ENCODE results near the gene THY1.

The THY1 gene

DNA sequence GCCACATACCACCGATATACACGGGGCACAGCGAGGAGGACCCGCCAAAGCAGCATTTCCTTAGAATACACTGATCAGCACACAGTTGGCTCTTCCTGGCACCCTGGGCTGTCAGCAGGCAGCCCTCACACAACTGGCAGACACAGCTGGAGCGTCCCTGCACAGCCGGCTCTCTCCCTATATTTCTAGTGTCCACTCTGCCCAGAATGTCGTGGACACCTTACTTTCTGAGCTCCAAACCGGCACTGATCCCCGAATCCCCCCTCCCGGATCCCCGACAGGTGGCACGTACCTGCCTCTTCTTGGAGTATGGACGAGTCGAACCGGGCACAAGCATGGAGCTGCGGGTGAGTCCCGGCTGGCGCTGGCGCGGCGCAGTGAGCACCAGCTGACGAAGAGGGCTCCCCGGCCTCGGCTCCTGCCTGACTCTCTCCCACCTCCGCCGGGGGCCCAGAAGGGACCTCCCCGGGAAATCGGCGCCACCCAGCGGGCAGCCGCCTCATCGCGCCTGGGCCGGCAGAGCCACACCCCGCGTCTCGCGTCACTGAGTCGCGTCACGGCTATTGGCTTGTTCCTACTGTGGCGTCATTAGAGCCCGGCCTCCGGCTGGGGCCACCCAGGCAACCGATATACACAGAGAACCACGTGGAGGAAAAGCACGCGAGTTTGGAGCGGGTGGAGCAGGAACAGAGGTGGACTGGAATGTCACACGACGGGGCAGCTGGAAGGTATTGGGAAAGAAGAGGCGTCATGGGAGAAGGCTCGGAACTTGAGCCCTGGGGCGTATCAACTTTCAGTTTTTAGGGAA lies 41.6 kb downstream of the THY1 start, which contains the start of gene USP2:
Gene USP2, minus strand, starts transcription at position 510 of the 808 bp plus-strand sequence. CDS start 8,210 bp downstream, outside the sequence.
- peak; percentile 83 for DNase-seq (ENCODE audit: low spot score)

DNA sequence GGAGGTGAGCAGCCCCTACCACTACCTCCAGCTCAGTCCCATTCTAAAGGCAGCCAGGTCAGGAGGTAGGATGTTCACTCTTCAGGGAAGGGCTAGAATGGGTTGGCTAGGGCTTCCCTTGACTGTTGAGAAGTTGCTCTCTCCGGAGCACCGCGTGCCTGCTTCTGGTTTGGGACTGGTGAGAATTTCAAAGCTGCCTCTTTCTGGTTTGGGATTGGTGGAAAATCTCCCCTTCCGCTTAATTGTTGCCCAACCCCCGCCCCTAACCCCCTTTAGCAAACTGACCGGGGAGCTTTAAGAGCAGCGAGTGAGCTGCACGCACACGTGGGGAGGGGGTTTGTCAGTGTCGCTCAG lies 42.2 kb downstream of the THY1 start:
- DNase-seq (ENCODE audit: low spot score): no peak

DNA sequence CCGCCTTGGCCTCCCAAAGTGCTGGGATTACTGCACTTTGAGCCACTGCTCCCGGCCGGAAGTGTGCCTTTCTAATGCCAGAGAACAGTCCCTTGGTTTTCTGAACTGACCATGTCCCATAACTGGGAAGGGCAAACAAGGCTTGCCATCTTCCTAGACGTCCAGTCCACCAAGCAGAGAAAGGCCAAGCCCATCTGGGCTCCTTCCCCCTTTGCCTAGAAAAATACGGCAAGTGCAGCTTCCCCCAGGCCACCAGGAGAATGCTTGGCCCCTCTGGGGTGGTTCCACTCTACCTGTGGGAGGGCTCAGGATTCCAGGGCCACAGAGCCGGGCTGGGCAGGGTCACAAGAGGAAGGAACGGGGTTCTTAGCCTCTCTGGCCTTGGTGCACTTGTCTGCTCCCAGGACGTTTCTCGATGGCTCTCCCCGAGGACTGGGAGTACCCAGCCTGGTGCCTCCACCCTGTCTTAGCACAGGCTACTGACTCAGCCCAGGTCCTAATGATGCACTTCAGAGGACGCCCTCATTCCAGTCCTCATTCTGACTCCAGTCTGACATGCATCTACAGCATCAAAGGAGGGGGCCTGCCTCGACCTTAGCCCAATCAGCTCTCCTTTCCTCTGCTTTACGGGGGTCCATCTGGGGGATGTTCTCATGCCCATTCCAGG lies 42.7 kb downstream of the THY1 start:
- no peak for DNase-seq (ENCODE audit: low spot score)

DNA sequence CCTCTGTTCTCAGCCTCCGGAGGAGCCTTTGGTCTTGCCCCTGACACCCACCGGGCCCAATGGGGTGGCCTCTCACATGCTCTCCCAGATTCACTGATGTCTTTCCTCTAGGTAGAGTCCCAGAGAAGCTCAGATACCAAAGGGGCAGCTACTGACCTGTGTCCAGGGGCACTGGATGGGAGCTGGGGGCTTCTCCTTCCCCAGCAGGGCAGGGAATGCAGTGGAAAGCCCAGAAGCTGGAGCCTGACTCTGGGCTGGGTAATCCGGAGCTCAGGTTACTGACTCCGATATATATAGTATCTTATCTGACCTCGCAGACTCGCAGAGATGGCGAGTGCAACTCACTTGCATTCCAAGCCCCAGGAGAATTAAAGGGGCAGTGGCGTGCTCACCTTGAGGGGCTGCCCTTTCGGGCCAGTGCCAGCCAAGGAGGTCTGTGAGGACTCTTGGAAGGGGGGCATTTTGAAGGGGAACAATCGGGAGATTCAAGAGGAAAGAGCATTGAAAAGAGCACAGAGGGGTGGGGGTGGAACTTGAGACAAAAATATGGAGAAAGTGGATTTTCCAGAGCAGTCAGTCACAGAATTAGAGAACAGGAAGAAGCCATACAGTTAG lies 44.0 kb downstream of the THY1 start:
- no peak for DNase-seq (ENCODE audit: low spot score)

DNA sequence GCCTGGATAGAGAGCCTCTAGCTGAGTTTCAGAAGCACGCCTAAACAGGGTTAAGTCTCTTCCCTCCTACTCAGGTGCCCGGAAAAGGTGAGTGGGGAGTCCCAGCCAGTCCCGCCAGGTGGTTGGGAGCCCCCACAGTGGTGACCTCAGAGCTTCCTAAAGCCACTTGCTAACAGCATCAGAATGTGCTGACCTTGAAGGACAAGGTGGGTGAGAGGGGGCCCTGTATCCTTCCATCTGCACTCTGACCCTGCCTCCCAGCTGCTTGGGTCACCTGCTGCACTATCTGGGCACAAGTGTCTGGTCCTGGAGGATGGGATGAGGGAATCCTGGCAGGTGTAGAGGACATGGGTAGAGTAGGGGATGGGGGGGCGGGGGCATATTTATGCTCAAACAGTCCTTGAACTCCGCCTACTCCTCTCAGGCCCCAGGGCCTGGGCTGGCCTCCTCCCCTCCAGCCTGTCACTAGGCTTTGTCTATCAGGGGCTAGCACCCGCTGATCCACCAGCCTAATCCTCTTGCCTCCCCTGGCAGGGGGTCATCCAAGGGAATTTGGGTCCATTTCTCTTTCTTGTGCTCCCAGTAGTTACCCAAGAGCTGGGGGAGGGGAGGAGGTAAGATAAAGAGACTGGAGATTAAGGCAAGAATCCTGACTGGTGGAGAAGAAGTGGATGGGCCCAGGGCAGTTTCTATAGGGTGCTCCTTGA lies 44.9 kb downstream of the THY1 start:
- no peak for DNase-seq (ENCODE audit: low spot score)

DNA sequence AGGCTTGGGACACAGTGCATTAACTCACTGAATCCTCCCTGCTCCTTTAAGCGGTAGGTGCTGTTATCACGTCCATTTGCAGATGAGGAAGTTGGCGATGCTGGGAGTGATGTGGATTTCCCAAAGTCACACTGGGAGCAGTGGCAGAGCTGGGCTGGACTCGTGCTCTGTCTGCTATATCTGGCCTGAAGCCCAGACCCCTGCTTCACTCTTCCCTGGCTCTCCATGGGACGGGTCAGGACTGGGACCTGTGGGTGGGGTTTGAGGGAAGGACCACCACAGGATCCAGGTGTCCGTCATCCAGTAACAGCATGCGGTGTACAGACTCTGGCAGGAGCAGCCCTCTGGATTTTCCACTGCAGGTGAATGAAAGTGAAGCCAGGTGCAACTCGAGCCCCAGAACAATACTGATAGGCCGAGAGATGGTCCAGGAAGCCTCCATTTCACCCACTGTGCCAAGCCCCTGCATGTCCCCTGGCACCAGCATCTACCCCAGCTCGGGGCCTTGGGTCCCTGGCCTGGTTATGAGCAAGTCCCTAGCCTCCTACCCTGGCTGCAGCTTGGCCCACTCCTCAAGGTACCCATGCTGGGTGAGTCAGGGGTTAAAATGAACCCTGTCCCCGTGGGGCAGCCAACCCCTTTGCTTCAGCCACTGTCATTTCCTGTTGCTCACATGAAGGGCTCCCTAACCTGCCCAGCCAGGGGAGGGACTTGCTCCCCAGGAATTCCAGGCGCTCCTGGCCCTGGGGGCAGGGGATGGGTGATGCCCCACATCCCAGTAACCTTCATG lies 45.7 kb downstream of the THY1 start:
- DNase-seq (ENCODE audit: low spot score): no peak

DNA sequence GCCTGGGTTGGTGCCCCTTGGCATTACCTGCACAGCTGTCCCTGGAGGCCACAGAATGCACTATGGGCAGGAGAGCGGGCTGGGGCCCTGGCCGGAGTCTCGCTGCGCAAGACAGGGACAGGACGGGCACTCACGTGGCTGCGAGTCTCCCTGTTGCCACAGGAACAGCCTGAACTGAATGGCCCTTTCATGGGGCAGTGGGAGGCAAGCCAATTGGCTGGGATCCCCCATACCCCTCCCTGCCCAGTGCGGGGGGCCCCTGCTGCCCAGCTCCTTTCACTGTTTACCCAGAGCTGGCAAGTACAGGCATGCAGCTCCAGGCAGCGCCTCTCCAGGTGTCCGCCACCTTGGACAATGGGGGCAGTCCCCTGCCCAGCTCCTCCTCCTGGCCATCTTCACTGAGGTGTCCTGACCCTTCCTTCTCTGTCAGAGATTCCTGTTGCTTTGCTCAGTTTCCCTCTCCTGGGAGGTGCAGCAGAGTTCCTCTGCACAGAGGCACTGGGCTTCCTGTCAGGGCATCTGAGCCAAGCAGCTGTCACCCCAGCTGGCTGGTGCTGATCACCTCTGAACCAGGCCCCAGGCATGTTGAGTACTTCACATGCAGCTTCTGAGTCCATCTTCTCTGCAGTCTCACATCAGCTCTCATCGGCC lies 46.6 kb downstream of the THY1 start:
- DNase-seq (ENCODE audit: low spot score): no peak

DNA sequence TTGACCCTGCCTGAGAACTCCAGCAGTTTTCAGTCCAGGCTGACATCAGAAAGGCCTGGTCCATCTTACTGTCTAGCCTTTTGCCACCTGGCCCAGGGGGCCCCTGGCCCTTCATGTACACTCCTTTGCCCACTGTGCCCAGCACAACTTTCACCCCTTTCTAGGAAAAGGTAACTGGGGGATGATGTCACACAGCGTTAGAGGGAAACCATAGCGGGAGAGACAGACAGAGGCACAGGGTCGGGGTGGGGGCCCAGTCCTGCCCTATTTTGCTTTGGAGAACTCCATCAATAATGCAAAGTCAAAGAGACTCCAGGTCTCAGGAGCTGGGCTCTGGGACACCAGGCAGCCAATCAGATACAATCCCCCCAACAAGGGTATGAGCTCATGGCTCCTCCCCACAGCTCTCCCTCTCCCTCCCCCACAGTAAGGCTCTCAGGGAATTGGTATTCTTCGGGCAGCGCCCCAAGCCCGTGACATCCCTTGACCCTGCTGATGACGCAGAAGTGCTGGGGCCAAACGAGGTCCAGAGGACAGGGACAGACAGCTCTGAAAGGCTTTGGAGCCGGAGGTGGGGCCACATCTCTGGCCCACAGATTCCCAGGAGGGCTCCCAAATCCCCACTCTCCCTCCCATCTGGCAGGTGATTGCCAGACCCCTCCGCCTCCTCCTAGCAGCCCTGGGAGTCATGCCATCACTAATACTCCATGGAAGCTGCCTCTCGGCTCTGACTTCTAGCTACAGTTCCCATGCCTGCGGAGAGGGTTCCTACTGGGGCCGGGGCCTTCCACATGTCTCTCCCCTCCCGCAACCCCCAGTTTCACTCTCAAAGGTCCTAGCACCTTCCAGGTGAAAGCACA lies 47.4 kb downstream of the THY1 start:
- DNase-seq (ENCODE audit: low spot score): no peak

DNA sequence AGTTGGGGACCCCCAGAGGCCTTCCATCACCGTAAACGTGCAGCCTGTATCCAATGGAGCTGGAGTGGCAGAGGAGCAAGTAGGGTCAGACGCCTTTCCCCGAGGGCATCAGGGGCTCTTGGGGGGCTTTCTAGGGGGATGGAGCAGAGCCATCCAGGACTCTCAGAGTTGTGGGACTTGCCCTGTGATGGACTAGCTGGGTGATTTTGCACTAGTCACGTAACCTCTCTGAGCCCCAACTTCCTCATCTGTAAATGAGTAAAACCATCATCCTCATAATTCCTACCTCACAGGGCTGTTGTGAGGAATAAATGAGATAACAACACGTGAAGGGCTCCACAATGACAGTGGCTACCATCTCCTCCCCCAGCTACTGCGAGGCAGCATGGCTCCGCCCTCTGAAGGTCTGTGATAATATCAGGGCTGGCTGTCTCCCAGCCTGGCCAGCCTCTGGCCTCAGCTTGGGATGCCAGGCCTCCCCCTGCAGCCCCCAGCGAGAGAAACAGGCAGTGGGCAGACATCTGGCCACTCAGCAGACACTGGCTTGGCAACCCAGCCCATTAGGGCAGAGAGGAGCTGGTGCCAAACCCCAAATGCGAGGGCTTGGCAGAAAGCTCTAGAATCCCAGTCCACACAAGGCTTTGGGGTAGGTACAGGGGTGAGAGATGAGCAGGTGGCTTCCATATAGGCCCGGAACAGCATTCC lies 48.2 kb downstream of the THY1 start:
- no peak for DNase-seq (ENCODE audit: low spot score)

DNA sequence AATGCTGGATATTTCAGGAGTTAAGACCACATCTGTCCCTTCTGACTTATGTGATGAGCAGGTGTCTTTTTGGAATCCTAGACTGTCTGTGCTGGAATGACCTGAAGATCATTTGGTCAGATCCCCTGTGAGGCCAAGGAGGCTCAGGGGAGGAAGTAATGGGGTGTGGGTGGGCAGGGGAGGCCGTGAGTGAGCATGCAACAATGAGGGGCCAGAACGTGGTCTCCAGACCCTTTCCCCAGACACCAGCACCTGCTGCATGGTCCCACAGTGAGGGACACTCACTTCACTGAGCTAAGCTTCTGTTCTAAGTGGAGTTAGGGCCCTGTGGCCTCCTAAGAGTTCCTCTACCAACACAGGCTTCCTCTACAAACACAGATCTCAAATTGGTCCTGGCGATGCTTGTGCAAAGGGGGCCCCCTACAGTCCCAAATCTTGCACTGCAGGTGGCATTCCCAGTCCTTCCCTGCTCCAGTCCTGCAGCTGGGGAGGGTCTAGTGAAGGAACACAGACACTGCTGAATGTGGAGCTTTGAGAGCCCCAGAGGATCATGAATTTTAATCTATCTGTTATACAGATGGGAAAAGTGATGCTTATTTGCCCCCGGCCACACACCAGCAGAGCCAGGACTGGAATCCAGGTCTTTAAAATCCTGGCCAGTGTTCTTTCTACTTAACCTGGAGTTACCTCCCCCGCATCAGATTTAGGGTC lies 48.9 kb downstream of the THY1 start:
- DNase-seq (ENCODE audit: low spot score): peak; percentile 47

DNA sequence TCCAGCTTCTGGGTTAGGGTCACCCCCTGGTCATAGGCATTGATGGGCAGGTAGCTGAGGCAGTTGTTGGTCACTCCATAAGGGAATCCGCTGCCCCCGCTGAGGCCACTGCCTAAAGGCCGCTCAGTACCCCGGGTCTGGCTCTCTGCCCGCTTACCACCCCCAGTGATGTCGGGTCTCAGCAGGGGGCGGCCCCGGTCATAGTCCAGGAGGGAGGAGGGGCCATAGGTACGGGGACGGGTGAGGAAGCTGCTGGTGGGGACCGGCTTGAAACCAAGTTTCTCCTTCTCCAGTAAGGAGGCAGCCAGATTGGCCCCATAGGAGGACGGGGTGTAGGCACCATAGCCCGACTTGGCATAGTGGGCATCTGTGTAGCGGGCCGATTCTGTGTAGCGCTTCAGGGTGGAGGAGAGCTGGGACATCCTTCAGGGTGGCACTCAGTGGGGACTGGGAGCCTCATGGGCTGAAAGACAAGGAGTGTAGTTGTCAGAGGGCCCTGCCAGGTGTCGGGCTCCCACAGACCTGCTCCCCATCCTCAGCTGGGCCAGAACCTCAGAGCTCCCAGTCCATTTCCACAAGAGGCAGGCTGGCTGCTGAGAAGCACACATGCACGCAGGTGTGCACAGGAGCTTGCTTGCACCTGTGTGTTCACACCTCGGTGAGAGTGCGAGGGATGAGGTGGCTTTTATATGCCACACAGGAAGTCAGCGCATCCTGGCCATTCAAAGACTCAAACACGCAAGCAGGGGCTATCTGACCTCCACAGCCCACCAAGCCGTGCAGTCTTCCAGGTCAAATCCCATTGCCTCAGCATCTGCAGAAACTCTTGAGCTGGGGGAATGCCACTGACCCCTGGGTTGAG lies 49.7 kb downstream of the THY1 start:
- DNase-seq (ENCODE audit: low spot score): no peak

DNA sequence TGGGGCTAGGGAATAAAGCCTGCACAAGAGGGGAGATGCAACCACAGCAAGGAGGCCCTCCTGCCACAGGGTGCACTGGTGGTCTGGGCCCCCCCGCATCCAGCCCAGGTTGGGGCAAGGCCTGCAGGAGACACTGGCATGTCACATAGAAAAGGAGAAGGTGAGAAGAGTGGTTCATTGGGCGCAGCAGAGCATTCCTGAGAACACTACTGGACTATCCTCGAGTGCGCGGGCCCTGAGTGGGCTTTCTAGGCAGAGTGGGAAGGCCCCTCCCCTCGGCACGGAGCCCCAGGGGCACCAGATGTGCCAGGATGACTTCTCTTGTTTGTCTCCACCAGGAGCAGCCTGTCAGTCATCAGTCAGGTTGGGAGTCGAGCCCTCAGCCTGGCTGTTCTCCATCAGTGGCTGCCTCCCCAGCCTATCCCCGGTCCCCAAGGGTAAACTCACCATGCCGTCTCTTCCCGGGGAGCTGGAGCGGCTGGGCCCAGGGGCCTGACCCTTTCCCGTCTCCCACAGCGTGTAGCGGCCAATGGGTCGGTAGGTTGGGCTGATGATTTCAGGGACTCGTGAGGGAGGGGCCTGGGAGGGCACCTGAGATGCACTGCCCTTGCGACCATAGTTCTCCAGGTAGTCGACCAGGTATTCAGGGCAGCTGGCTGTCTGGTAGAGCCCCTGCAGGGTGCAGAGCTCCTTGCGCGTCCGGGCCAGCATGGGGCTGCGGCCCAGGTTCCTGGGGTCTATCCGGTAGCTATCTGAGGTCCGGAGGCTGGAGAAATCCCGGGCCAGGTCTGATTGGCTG lies 50.5 kb downstream of the THY1 start:
- no peak for DNase-seq (ENCODE audit: low spot score)

DNA sequence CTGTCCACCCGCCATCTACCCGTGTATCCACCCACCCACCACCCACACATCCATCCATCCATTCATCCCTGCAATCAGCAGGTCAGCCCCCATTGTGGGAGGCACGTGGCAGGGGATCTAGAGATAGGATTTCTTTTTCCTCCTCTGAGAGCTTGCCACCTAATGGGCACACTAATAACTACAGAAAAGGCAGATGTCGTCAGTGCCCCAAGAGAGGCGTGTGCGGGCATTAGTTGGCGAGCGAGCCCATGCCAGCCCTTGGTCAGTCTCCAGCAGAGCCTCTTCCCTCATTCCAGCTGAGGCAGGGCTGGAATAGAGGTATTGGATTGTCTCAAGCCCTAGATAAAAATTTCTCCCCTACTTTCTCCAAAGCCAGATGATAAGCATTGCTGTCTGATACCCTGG lies 51.2 kb downstream of the THY1 start:
- DNase-seq (ENCODE audit: low spot score): no peak

DNA sequence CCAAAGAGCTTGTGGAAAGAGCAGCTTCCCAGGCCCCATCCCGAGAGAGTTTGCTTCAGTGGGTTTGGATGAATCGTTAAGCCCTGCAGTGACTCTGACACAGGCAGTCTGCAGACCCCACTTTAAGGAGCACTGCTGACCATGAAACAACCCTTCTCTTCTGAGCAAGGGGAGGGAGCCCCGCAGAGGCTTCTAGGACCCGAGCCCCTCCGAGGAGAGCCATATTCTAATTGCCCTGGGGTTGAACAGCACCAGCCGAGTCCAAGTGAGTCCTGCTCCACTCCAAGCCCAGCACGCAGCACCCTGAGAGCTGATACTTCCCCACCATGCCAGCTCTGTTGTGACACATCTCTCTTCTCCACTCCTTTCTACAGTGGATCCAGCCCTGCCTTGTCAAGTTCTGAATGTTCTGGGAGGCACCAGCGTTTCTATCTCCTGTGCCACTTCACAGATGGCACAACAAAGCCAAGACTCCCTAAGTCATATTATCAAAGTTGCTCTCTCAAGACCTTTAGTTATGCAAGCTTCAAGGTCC lies 51.8 kb downstream of the THY1 start:
- no peak for DNase-seq (ENCODE audit: low spot score)

DNA sequence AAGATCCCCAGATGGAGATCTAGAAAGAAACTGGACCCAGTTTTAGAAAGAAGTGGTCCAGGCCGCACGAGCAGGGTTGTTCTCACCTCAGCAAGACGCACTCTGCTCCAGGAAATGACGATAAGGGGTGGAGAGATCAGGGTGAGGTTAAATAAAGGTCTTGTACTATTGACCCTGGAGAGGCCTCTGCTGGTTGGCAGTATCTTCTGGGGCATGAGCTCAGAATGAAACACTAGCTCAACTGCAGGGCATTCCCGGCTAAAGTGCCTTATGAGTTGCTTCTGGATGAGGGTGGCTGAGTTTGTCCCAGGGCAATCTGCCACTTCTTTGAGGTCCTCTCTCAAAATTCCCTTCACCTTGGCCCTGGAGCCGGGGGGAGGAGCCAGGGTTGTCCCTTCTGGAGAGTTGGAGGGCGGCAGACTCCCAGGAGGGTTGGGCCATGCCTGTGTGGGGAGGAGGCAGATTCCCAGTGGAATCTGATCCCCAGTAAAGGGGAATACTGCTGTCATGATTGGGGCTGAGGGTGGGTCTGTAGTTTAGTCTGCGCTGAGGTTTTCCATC lies 52.4 kb downstream of the THY1 start:
- DNase-seq (ENCODE audit: low spot score): no peak

DNA sequence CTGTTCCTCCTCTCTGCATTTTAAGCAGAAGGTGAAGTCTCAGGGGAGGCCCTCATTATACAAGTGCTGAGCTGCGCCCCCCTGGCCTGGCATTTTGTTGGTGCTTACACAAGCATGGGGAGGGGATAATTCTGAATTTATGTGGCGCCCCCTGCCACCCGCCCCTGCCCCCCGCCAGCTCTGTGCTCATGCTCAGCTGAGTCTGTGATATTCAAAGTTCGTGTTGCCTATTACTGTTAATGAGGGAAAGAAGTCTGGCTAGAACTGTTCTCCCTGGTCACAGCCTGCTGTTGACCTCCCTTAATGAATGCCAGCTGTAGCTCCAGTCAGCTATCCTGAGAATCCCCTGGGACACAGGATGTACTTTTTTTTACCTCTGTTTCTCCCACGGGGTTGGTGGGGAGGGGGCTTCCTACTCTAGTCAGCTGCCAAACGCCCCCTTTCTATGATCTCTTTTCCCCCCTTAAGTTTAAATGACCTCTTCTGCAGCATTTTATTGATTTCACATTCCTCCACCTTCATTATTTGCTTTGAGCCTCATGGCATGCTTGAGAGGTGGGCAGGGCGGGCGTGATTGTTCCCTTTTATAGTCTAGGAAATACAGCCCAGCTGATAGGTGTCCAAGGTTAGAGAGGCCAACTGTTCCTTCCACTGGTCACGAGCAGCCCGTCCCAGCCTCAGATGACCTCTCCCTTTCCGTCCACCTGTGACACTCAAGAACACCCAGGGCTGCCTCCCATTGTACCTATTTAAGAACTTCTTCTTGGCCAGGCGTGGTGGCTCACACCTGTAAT lies 53.6 kb downstream of the THY1 start:
- DNase-seq (ENCODE audit: low spot score): no peak
